ENCODE data around the gene TRMT5. TPM values are rescaled to one million over a fixed set of nuclear protein-coding genes. Genes with fewer than 3 reads are reported as not detected.

The TRMT5 gene
- total and polyA plus RNA-seq, 2 experiments from 2014 or later, result 6.5 to 14.3 TPM

GRCh38 chr14:60981633-60982455, 965 bp upstream of the TRMT5 start:
- Histone ChIP-seq H3K27me3 (no peaks in the 10 kb centered on the region), H3K9me2 (replicated peaks; ENCODE audit: insufficient read depth) (no peaks in the 10 kb centered on the region), H3K9me3 (ENCODE audit: low read depth) (no peaks in the 10 kb centered on the region), H3K79me2 (peaks cover 35% of the 10 kb centered on the region), H3K27ac (peak overlapping the region; percentile 86), H3K4me3 (peak overlapping the region; percentile 75), H3K36me3 (replicated peaks; ENCODE audit: insufficient read depth, low read depth) (no peaks in the 10 kb centered on the region), H2AFZ (peak overlapping the region; percentile 70), H3K4me1 (ENCODE audit: insufficient read depth) (peaks cover 10% of the 10 kb centered on the region), H3K4me2 (peak overlapping the region; percentile 85), H4K20me1 (ENCODE audit: insufficient read depth, poor library complexity, severe bottlenecking) (no peaks in the 10 kb centered on the region)
- 12% methylated on average over 12 of the region's 12 CpGs for WGBS (ENCODE audit: low lambda C conversion rate, missing lambda C conversion rate)
- peak; percentile 76 for DNase-seq (ENCODE audit: low spot score)
- TF ChIP-seq EZH2 (IDR thresholded peaks at IDR 0.05; ENCODE audit: borderline replicate concordance), result no peak
- no peak for TF ChIP-seq EZH2phosphoT487 (IDR thresholded peaks at IDR 0.05; ENCODE audit: low read depth, severe bottlenecking, unreplicated experiment)

GRCh38 chr14:60977847-60978246, 3.0 kb downstream of the TRMT5 start:
- H3K27ac ChIP-seq, result no peak overlapping the region
- H3K9me3 ChIP-seq (ENCODE audit: low read depth), result no peaks in the 10 kb centered on the region
- peaks cover 24% of the 10 kb centered on the region for H3K79me2 ChIP-seq
- H3K4me1 ChIP-seq (ENCODE audit: insufficient read depth), result peaks cover 10% of the 10 kb centered on the region
- H3K4me2 ChIP-seq, result no peak overlapping the region
- H3K9me2 ChIP-seq (replicated peaks; ENCODE audit: insufficient read depth), result no peaks in the 10 kb centered on the region
- H4K20me1 ChIP-seq (ENCODE audit: insufficient read depth, poor library complexity, severe bottlenecking), result no peaks in the 10 kb centered on the region
- no peak for DNase-seq (ENCODE audit: low spot score)
- TF ChIP-seq CTCF (IDR thresholded peaks at IDR 0.05; ENCODE audit: poor library complexity) (no peak), EZH2phosphoT487 (IDR thresholded peaks at IDR 0.05; ENCODE audit: low read depth, severe bottlenecking, unreplicated experiment) (no peak), EZH2 (IDR thresholded peaks at IDR 0.05; ENCODE audit: borderline replicate concordance) (no peak)
- H3K36me3 ChIP-seq (replicated peaks; ENCODE audit: insufficient read depth, low read depth), result no peaks in the 10 kb centered on the region
- no peak overlapping the region for H3K4me3 ChIP-seq
- 68% methylated on average over 2 of the region's 2 CpGs for WGBS (ENCODE audit: low lambda C conversion rate, missing lambda C conversion rate)
- H3K27me3 ChIP-seq, result no peaks in the 10 kb centered on the region
- no peak overlapping the region for H2AFZ ChIP-seq

- peaks cover 4% of the 10 kb centered on the region for H3K4me1 ChIP-seq (ENCODE audit: insufficient read depth)
- TF ChIP-seq EZH2 (IDR thresholded peaks at IDR 0.05; ENCODE audit: borderline replicate concordance) (no peak), EZH2phosphoT487 (IDR thresholded peaks at IDR 0.05; ENCODE audit: low read depth, severe bottlenecking, unreplicated experiment) (no peak), CTCF (IDR thresholded peaks at IDR 0.05; ENCODE audit: poor library complexity) (no peak)
Measured at GRCh38 chr14:60975551-60975950, 5.3 kb downstream of the TRMT5 start.

GRCh38 chr14:60974090-60974651, 6.7 kb downstream of the TRMT5 start:
- Histone ChIP-seq H3K79me2 (peaks cover 4% of the 10 kb centered on the region), H3K4me3 (no peak overlapping the region), H4K20me1 (ENCODE audit: insufficient read depth, poor library complexity, severe bottlenecking) (no peaks in the 10 kb centered on the region), H3K27me3 (no peaks in the 10 kb centered on the region), H3K4me2 (no peak overlapping the region), H3K4me1 (ENCODE audit: insufficient read depth) (no peaks in the 10 kb centered on the region), H2AFZ (no peak overlapping the region), H3K27ac (no peak overlapping the region), H3K9me2 (replicated peaks; ENCODE audit: insufficient read depth) (no peaks in the 10 kb centered on the region), H3K9me3 (ENCODE audit: low read depth) (no peaks in the 10 kb centered on the region), H3K36me3 (replicated peaks; ENCODE audit: insufficient read depth, low read depth) (no peaks in the 10 kb centered on the region)
- WGBS (ENCODE audit: low lambda C conversion rate, missing lambda C conversion rate), result 93% methylated on average over 6 of the region's 6 CpGs
- DNase-seq (ENCODE audit: low spot score), result no peak
- TF ChIP-seq EZH2 (IDR thresholded peaks at IDR 0.05; ENCODE audit: borderline replicate concordance) (no peak), EZH2phosphoT487 (IDR thresholded peaks at IDR 0.05; ENCODE audit: low read depth, severe bottlenecking, unreplicated experiment) (no peak), CTCF (IDR thresholded peaks at IDR 0.05; ENCODE audit: poor library complexity) (no peak)

More at GRCh38 chr14:60975551-60975950, 5.3 kb downstream of the TRMT5 start:
- H3K36me3 ChIP-seq (replicated peaks; ENCODE audit: insufficient read depth, low read depth), result no peaks in the 10 kb centered on the region
- no peak overlapping the region for H3K4me3 ChIP-seq
- H3K79me2 ChIP-seq, result peaks cover 17% of the 10 kb centered on the region
- H3K9me2 ChIP-seq (replicated peaks; ENCODE audit: insufficient read depth), result no peaks in the 10 kb centered on the region
- H3K27me3 ChIP-seq, result no peaks in the 10 kb centered on the region
- no peak overlapping the region for H2AFZ ChIP-seq
- H3K27ac ChIP-seq, result no peak overlapping the region
- WGBS (ENCODE audit: low lambda C conversion rate, missing lambda C conversion rate), result 53% methylated on average over 2 of the region's 2 CpGs
- no peaks in the 10 kb centered on the region for H4K20me1 ChIP-seq (ENCODE audit: insufficient read depth, poor library complexity, severe bottlenecking)
- DNase-seq (ENCODE audit: low spot score), result no peak
- no peaks in the 10 kb centered on the region for H3K9me3 ChIP-seq (ENCODE audit: low read depth)
- no peak overlapping the region for H3K4me2 ChIP-seq

Measured in hepatocyte (in vitro differentiated cells).